Naive thymus-derived CD4-positive, alpha-beta T cell (primary cell): ENCODE results near the gene UPK1B. TPM values are rescaled to one million over a fixed set of nuclear protein-coding genes. Genes with fewer than 3 reads are reported as not detected.
A peak's percentile ranks its signal among the peaks of the same experiment; 100 is the strongest.

ENCODE experiments used
- ATAC-seq: fragments of 150-1000 bp; cut with Tn5 transposase; 2 replicates; pipeline ENCODE4 v1.10.0; 2021; ENCODE audit warnings: mild to moderate bottlenecking, moderate library complexity
- CTCF ChIA-PET: fragments of 350-600 bp; sonication (Branson Sonifier 250); formaldehyde crosslinking; loops from one replicate; lab custom pipeline; 2021; ENCODE audit warnings: antibody characterized with exemption; lab: Charles Lee
- POLR2A ChIA-PET: fragments of 350-600 bp; sonication (Branson Sonifier 250); formaldehyde crosslinking; loops from one replicate; lab custom pipeline; 2021; ENCODE audit warnings: antibody characterized with exemption, inconsistent platforms; lab: Charles Lee
- DNase-seq, 9 donors: peaks; one replicate each; pipeline versions ENCODE4 v3.0.0 to v3.0.0-alpha.2; 2020 to 2022; ENCODE audit warnings: mixed read lengths in 1 of 9
- H3K27ac ChIP-seq: one replicate; pipeline ENCODE4 v1.7.0; 2013; ENCODE audit warnings: mild to moderate bottlenecking, low read depth, low read length, moderate library complexity
- H3K27me3 ChIP-seq, 2 donors: one replicate each; pipeline ENCODE4 v1.7.0; 2013; ENCODE audit warnings: low read length in 2 of 2, mild to moderate bottlenecking in 2 of 2, moderate library complexity in 2 of 2; ENCODE audit not compliant: control insufficient read depth in 2 of 2, insufficient read depth in 2 of 2
- H3K36me3 ChIP-seq, 3 experiments: 1 replicate in 2 of 3; 2 replicates in 1 of 3; pipeline ENCODE4 v1.7.0; 2013; ENCODE audit warnings: low read length in 3 of 3, mild to moderate bottlenecking in 3 of 3, moderate library complexity in 1 of 3; ENCODE audit not compliant: insufficient read depth in 3 of 3, control insufficient read depth in 2 of 3
- H3K4me1 ChIP-seq, 2 donors: one replicate each; pipeline ENCODE4 v1.7.0; 2013; ENCODE audit warnings: low read length in 2 of 2, mild to moderate bottlenecking in 2 of 2, moderate library complexity in 1 of 2; ENCODE audit not compliant: control insufficient read depth in 2 of 2, insufficient read depth in 2 of 2
- H3K4me3 ChIP-seq: 2 replicates; pipeline ENCODE4 v1.7.0; 2013; ENCODE audit warnings: mild to moderate bottlenecking, low read length
- H3K9me3 ChIP-seq, 3 experiments: 1 replicate in 2 of 3; 2 replicates in 1 of 3; pipeline ENCODE4 v1.7.0; 2013; ENCODE audit warnings: low read length in 3 of 3; ENCODE audit not compliant: control insufficient read depth in 2 of 3
- H3K27ac Mint-ChIP-seq, 9 donors: one replicate each; pipeline ENCODE4 v1.8.0; 2020 to 2022; ENCODE audit warnings: mixed read lengths in 9 of 9, mild to moderate bottlenecking in 8 of 9, moderate library complexity in 5 of 9, inconsistent platforms in 2 of 9
- H3K27me3 Mint-ChIP-seq, 5 donors: one replicate each; pipeline ENCODE4 v1.8.0; 2021 to 2022; ENCODE audit warnings: mixed read lengths in 5 of 5, mild to moderate bottlenecking in 1 of 5
- H3K36me3 Mint-ChIP-seq, 5 donors: one replicate each; pipeline ENCODE4 v1.8.0; 2020 to 2022; ENCODE audit warnings: mixed read lengths in 5 of 5, mild to moderate bottlenecking in 3 of 5, inconsistent platforms in 1 of 5
- H3K4me1 Mint-ChIP-seq, 7 donors: one replicate each; pipeline ENCODE4 v1.8.0; 2020 to 2022; ENCODE audit warnings: mixed read lengths in 7 of 7, mild to moderate bottlenecking in 3 of 7, inconsistent platforms in 1 of 7
- H3K4me3 Mint-ChIP-seq, 10 donors: one replicate each; pipeline ENCODE4 v1.8.0; 2020 to 2022; ENCODE audit warnings: mild to moderate bottlenecking in 10 of 10, mixed read lengths in 10 of 10, moderate library complexity in 6 of 10, inconsistent platforms in 2 of 10
- H3K9me3 Mint-ChIP-seq, 11 donors: one replicate each; pipeline ENCODE4 v1.8.0; 2020 to 2022; ENCODE audit warnings: mixed read lengths in 11 of 11, mild to moderate bottlenecking in 4 of 11, inconsistent platforms in 1 of 11, moderate library complexity in 1 of 11
- intact Hi-C, 2 donors: fragments of 100-400 bp; cut with micrococcal nuclease; formaldehyde crosslinking; loops; one replicate each; pipeline ENCODE4 v1.15.1; 2023
- polyA plus RNA-seq, 2 donors: library from polyadenylated mRNA; unstranded; fragments of 300-500 nt; fragmentation: Illumina TruSeq; gene quantifications; one replicate each; pipeline ENCODE4 v1.2.3, GENCODE V29; 2021
- total RNA-seq, 6 experiments: library from RNA in 5 of 6; stranded (reverse) in 5 of 6; gene quantifications; 1 replicate in 5 of 6; 2 replicates in 1 of 6; pipeline ENCODE4 v1.2.3 and lab custom pipeline; 2021 to 2026

Gene UPK1B
- total and polyA plus RNA-seq, 7 experiments from 2014 or later: 0.11 to 1.3 TPM; not detected in 5

DNA sequence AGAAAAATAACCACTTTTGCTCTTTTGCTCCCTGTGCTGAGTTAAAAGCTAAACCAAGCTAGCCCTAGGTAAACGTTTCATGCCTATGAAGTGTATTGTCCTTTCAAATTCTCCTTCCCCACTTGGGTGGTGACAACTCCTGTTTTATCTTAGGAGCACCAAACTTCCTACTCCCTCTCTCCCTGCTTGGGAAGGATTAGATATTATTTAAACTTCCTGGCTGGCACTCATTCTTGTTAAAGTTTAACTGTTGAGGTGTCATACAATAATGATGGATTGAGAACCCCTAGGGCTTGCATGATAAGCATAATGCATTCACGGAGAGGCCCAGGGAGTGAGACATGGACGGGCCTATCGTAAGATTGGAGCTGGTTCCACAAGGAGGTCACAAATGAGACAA lies 37.8 kb downstream of the UPK1B start:
- Mint-ChIP-seq H3K4me3 (peak overlapping the region in 1 of 10 donors; percentile 34), H3K27ac (peak overlapping the region in 8 of 9 donors; percentile 14 to 74 (median 66)), H3K9me3 (no peaks in the 10 kb centered on the region), H3K4me1 (peaks cover 19 to 86% (median 72%) of the 10 kb centered on the region in 7 donors), H3K27me3 (no peaks in the 10 kb centered on the region), H3K36me3 (peaks cover 35 to 69% (median 52%) of the 10 kb centered on the region in 5 donors)
- intact Hi-C loops: no loop called here
- Histone ChIP-seq H3K9me3 (no peaks in the 10 kb centered on the region), H3K36me3 (peaks cover 5 to 54% (median 12%) of the 10 kb centered on the region in 3 experiments), H3K27ac (no peak overlapping the region), H3K4me1 (peaks cover 0 to 34% of the 10 kb centered on the region in 2 donors), H3K27me3 (no peaks in the 10 kb centered on the region), H3K4me3 (no peak overlapping the region)
- POLR2A ChIA-PET: interaction anchor here (0.7 to 1.1 kb wide), 2 partner anchors 14 to 29 kb away, joined by 3 to 4 read pairs; partner anchors contain the start of gene B4GALT4
- ATAC-seq (no peak), DNase-seq (no peak)
- CTCF ChIA-PET: interaction anchor here (0.7 to 1.4 kb wide), 2 partner anchors 30 to 86 kb away, joined by 3 to 5 read pairs; partner anchors contain the start of gene B4GALT4

DNA sequence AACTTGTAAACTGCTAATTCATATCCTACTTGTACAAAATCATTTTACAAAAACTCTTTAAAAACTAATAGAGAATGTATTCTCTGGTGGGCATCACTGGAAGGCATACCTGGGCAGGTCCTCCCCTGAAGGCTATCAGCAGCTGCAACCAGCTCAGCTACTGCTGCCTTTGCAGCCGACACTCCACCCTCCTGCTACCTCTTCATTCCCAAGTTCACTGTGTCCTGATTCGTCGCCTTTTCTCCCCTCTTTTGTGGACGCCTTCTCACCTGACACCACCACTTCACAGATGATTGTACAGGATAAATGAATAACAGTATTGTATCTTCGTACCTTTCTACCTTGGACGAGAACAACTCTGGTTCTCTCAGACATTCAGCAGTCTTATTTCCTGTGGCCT lies 38.4 kb downstream of the UPK1B start:
- H3K27me3 ChIP-seq: no peaks in the 10 kb centered on the region
- H3K9me3 Mint-ChIP-seq: no peaks in the 10 kb centered on the region
- DNase-seq: no peak
- no peaks in the 10 kb centered on the region for H3K27me3 Mint-ChIP-seq
- ATAC-seq: no peak
- POLR2A ChIA-PET: interaction anchor here (1.1 kb wide), 1 partner anchor 15 kb away, joined by 4 read pairs; no protein-coding TSS in a partner anchor
- H3K4me1 ChIP-seq: peaks cover 0 to 28% of the 10 kb centered on the region in 2 donors
- no peak overlapping the region for H3K27ac ChIP-seq
- H3K9me3 ChIP-seq: no peaks in the 10 kb centered on the region
- H3K36me3 ChIP-seq: peaks cover 5 to 58% (median 17%) of the 10 kb centered on the region in 3 experiments
- peaks cover 35 to 70% (median 53%) of the 10 kb centered on the region in 5 donors for H3K36me3 Mint-ChIP-seq
- intact Hi-C loops: no loop called here
- H3K27ac Mint-ChIP-seq: peak overlapping the region in 7 of 9 donors; percentile 29 to 84 (median 70)
- CTCF ChIA-PET: interaction anchor here (0.7 to 1.4 kb wide), 2 partner anchors 29 to 85 kb away, joined by 3 to 5 read pairs; partner anchors contain the start of gene B4GALT4
- H3K4me3 ChIP-seq: no peak overlapping the region
- H3K4me1 Mint-ChIP-seq: peaks cover 13 to 81% (median 67%) of the 10 kb centered on the region in 7 donors
- no peak overlapping the region for H3K4me3 Mint-ChIP-seq

GRCh38 chr3:119219069-119219468 lies 45.7 kb downstream of the UPK1B start:
- Mint-ChIP-seq H3K4me1 (peaks cover 22 to 84% (median 71%) of the 10 kb centered on the region in 7 donors), H3K27me3 (no peaks in the 10 kb centered on the region), H3K9me3 (peaks cover 0 to 2% (median 0%) of the 10 kb centered on the region in 11 donors), H3K27ac (peak overlapping the region; percentile 90 to 99 (median 94)), H3K4me3 (peak overlapping the region; percentile 54 to 87 (median 70)), H3K36me3 (peaks cover 12 to 67% (median 37%) of the 10 kb centered on the region in 5 donors)
- Histone ChIP-seq H3K36me3 (peaks cover 8 to 78% (median 14%) of the 10 kb centered on the region in 3 experiments), H3K27me3 (no peaks in the 10 kb centered on the region), H3K9me3 (no peaks in the 10 kb centered on the region), H3K4me1 (peaks cover 9 to 25% of the 10 kb centered on the region in 2 donors), H3K4me3 (peak overlapping the region; percentile 34), H3K27ac (peak overlapping the region; percentile 68)
- intact Hi-C loops: loop anchor here (1.0 to 2.0 kb wide), 5 partner anchors 22 to 875 kb away; partner anchors contain the start of genes ARHGAP31 (in 1 of the 2), COX17 (in 1 of the 2) and GSK3B (in 1 of the 2)
- CTCF ChIA-PET: interaction anchor here (0.9 to 1.9 kb wide), 3 partner anchors 21 to 185 kb away, joined by 4 to 9 read pairs (median 4); partner anchors contain the start of genes B4GALT4 and IGSF11
- peak in 7 of 9 donors; percentile 65 to 87 (median 76) for DNase-seq
- POLR2A ChIA-PET: interaction anchor here (0.6 to 1.3 kb wide), 6 partner anchors 12 to 75 kb away, joined by 3 to 9 read pairs (median 4); partner anchors contain the start of genes ARHGAP31 and B4GALT4
- peak; percentile 96 for ATAC-seq

- Mint-ChIP-seq H3K36me3 (peaks cover 12 to 58% (median 37%) of the 10 kb centered on the region in 5 donors), H3K27ac (peak overlapping the region in 8 of 9 donors; percentile 90 to 99 (median 94)), H3K9me3 (peaks cover 0 to 2% (median 0%) of the 10 kb centered on the region in 11 donors), H3K4me3 (peak overlapping the region in 5 of 10 donors; percentile 9 to 75 (median 58)), H3K4me1 (peaks cover 22 to 83% (median 73%) of the 10 kb centered on the region in 7 donors), H3K27me3 (no peaks in the 10 kb centered on the region)
- Histone ChIP-seq H3K4me3 (no peak overlapping the region), H3K4me1 (peaks cover 9 to 29% of the 10 kb centered on the region in 2 donors), H3K27me3 (no peaks in the 10 kb centered on the region), H3K36me3 (peaks cover 11 to 67% (median 12%) of the 10 kb centered on the region in 3 experiments), H3K27ac (peak overlapping the region; percentile 68), H3K9me3 (no peaks in the 10 kb centered on the region)
- CTCF ChIA-PET: interaction anchor here (1.0 to 1.9 kb wide), 3 partner anchors 13 to 21 kb away, joined by 4 to 9 read pairs (median 4); partner anchors contain the start of gene B4GALT4
- intact Hi-C loops: no loop called here
- ATAC-seq (no peak), DNase-seq (no peak)
- POLR2A ChIA-PET: interaction anchor here (0.8 to 1.5 kb wide), 3 partner anchors 13 to 456 kb away, joined by 3 to 8 read pairs (median 4); no protein-coding TSS in a partner anchor
These were observed 46.8 kb downstream of the UPK1B start for GRCh38 chr3:119220198-119220597.

GRCh38 chr3:119220970-119221667 lies 47.7 kb downstream of the UPK1B start:
- DNase-seq (no peak), ATAC-seq (no peak)
- Mint-ChIP-seq H3K9me3 (peaks cover 0 to 2% (median 0%) of the 10 kb centered on the region in 11 donors), H3K27ac (peak overlapping the region; percentile 66 to 99 (median 94)), H3K4me3 (peak overlapping the region in 3 of 10 donors; percentile 13 to 75 (median 26)), H3K27me3 (no peaks in the 10 kb centered on the region), H3K36me3 (peaks cover 7 to 51% (median 32%) of the 10 kb centered on the region in 5 donors), H3K4me1 (peaks cover 24 to 81% (median 71%) of the 10 kb centered on the region in 7 donors)
- Histone ChIP-seq H3K4me1 (peaks cover 9 to 36% of the 10 kb centered on the region in 2 donors), H3K27me3 (no peaks in the 10 kb centered on the region), H3K4me3 (no peak overlapping the region), H3K36me3 (peaks cover 9 to 60% (median 12%) of the 10 kb centered on the region in 3 experiments), H3K27ac (peak overlapping the region; percentile 14), H3K9me3 (no peaks in the 10 kb centered on the region)
- POLR2A ChIA-PET: interaction anchor here (0.5 to 1.5 kb wide), 4 partner anchors 12 to 455 kb away, joined by 3 to 8 read pairs (median 3); no protein-coding TSS in a partner anchor
- CTCF ChIA-PET: interaction anchor here (1.3 kb wide), 1 partner anchor 20 kb away, joined by 4 read pairs; no protein-coding TSS in a partner anchor
- intact Hi-C loops: no loop called here
